Epithelial cell of prostate (primary cell): Measurements from ENCODE around the gene GNAZ.
A peak's percentile ranks its signal among the peaks of the same experiment; 100 is the strongest.

Experiments
- DNase-seq: peaks from one replicate; pipeline ENCODE4 v3.0.0-alpha.2; 2011; ENCODE audit warnings: low read depth, low spot score
- H3K27ac ChIP-seq: fragments of 450-650 bp; 2 replicates; pipeline ENCODE4 v1.5.1; 2017; ENCODE audit warnings: mild to moderate bottlenecking

Gene GNAZ

DNA sequence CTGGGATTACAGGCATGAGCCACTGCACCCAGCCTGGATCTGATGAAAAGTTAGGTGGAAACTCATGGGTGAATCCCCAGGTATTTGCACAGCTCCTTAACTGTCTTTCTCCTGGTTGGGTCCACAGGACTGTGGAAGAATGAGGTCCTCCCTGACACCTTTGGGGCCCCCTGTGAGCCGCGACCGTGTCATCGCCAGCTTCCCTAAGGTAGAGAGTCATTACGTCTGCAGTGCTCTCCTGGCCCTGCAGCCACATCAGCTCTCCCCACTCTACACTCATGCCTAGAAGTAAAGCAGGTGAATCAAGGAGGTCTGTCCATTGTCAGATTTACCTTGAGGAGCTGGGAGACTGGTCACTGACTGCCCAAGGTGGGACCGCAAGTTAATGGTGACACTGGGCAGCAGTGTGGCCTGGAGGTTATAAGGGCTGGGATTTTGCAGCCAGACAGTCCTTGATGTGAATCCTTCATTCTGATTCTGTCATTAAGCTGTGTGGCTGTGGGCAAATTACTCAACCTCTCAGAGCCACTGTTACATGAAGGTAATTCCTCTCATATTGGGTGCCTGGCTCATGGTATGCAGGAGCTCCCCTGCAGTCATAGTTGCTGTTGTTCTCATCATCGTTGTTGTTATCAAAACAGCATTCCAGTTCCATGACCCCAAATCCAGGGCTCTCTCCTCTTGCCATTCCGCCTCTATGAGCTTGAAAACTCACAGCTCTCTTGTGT, 76.3 kb downstream of the GNAZ start:
- DNase-seq, result no peak
- no peak overlapping the region for H3K27ac ChIP-seq

DNA sequence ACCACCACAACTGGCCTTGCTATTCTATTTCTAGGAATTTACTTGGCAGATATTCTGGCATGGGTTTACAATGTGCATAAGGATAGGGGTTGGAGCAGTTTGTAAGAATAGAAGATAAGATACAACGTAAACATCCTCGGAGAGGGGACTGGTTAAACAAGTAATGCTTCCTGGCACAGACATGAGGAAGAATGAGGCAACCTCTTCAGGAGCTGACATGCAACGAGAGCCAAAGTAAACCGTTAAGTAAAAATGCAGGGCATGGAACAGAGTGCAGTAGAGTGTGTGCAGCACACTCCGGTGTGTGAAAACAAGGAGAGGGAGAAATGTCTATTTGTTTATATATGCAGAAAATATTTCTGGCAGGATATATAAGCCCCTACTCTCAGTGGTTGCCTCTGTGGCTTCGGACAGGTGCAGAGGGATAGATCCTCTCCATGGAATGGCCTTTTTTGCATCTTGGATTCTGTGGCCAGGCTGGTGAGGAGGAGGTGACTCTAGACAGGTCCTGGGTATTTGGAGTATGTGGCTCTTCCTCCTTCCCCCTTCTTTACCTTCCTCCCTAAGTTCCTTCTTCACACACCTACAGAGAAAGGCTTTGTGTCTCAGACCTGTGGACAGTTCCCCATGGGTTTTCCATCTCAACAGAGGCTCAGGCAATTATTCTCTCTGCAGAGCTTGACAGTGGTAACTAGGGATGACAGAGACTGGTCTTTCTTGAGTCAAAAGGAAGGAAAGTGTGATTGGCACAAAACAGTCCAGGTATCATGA, 77.5 kb downstream of the GNAZ start:
- peak; percentile 73 for DNase-seq
- H3K27ac ChIP-seq, result peak overlapping the region; percentile 11

DNA sequence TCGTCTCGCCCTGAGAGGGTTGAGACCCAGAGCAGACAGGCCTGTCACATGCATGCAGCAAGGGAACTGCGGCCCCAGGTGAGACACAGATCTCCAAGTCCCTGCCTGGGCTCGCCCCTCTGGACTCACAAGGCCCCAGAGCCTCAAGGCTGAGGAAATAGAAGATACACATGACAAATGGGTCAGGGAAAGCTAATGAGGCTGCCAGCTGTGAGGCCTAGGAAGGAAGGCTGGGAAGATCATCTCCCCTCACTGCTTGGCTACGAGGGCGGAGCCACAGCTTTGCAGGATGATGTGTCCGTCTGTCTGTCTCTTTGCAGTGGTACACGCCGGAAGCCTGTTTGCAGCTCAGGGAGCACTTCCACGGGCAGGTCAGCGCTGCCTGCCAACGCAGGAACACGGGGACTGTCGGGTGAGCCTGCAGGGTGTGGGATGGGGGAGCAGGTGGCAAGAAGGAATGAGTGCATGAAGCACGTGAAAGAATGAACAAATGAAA, 79.5 kb downstream of the GNAZ start:
- no peak for DNase-seq
- no peak overlapping the region for H3K27ac ChIP-seq

DNA sequence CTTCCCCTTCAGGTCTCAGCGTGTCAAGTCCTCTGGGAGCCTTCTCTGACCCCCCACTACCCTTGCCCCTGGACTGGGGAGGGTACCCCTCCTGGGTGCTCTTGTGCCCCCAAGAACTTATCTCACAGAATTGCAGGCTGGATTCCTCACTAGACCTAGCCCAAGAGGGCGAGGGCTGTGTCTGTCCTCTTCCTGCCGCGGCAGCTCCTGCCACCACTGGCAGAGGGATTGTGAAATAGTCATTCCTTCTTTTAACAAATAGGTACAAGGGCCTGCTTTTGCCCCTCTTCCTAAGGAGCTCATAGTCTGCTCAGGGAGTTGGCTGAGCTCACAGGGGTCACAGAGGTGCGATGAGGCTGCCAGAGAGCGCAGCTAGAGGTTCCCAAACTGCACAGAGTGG, 80.4 kb downstream of the GNAZ start:
- DNase-seq, result no peak
- no peak overlapping the region for H3K27ac ChIP-seq

DNA sequence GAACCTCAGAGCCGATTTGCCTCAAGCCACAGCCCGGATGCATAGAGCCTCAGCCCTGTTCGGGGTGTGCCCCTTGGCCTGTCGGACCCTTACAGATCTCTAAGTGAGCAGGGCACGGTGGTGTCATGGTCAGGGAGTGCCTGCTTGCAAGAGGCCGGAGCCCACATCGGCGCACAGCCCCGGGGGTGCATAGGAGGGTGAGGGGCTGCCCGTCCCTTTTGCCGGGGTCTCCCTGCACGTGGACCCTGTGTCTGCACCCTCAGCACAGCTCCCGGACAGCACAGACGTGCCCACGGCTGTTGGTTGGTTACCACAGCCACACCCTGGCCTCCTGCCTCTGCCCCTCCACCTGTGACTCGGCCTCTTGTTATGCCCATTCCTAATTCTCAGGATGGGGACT, 81.5 kb downstream of the GNAZ start:
- no peak for DNase-seq
- H3K27ac ChIP-seq, result no peak overlapping the region

DNA sequence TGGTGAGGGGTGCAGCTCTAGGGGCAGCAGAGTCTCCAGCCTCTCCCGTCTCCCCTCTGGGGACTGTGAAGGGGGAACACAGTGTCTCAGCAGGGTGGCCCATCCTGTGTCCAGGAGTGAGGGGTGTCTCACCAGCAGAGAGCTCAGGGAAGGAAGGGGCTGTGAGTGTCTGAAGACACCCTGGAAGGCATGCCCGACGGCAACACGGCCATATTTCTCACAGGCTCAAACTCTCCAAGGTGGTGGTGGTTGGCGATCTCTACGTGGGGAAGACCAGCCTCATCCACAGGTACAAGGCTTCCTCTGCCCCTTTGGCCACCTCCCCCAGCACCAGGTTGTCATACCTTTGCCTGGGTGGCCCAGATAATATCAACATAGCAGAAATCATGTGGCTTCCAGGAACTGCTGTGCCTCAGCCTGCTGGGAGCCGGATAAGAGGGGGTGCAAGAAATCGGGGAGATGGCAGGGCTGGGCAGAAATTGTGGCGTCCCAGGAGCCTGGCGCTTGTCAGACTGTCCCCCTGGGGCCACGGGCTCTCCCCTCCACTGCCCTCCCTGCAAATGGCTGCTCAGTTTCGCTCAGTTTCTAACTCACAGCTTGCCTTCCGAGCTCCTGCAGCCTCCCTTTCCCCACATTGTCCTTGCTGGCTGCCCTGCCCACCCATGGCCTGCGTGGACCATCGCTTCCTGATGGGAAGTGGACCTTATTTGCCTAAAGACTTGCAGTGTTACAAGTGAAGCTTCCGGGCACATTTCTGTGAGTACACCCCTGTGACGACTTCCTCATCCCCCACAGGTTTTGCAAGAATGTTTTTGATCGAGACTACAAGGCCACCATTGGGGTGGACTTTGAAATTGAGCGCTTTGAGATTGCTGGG, 82.2 kb downstream of the GNAZ start:
- no peak overlapping the region for H3K27ac ChIP-seq
- no peak for DNase-seq

DNA sequence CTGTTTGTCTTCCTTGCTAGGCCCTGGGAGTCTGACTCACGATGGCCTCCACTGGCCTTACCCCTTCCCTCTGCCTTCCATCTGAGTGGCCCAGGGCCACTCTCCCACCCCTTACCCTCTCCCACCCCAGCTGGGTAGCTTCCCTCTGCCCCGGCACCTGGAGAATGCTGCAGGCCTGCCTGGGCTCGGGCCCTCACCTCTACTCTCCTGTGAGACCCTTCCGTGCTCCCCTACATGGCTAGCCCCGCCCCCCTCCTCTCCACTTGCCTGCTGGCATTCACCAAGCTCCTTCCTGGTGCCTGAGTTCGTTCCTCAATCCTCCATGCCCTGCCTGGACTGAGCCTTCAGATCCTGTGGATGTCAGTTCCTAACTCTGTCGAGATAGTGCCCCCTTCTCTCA, 83.7 kb downstream of the GNAZ start:
- H3K27ac ChIP-seq, result no peak overlapping the region
- no peak for DNase-seq

DNA sequence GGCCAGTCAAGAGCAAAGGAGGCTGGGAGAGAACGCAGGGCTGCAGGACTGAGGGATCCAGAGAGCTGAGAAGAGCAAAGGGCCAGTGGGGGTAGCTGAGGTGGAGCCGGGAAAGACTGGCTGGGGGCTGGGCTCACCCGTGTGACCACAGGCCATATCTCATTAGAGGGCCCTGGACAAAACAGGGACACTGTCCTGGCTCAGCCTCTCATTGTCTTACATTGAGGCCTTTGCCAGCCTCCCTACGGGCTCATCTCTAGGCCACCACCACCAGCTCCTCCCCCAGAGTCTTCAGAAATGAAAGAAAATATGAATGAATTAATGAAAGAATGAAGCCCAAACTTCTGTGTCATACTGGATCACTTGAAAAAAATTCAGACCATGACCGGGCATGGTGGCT, 84.1 kb downstream of the GNAZ start:
- DNase-seq, result no peak
- no peak overlapping the region for H3K27ac ChIP-seq

DNA sequence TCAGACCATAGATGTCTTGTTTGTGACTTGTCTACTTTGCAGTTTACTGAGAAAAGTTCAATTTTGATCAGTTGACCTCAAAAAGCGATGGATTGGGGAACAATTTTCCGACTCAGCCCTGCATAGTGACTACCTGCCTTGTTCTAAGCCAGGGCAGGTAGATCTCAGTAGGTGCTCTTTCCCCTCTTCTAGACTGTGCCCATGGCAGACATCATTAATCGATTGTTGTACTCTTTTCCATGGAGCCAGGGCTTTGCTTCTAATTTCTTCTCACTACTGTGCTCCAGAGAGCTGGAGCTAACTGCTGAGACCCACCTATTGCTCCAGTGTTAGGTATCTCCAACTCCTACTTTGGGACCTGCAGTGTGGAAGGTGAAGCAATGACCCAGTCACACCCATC, 84.8 kb downstream of the GNAZ start:
- H3K27ac ChIP-seq, result no peak overlapping the region
- no peak for DNase-seq

DNA sequence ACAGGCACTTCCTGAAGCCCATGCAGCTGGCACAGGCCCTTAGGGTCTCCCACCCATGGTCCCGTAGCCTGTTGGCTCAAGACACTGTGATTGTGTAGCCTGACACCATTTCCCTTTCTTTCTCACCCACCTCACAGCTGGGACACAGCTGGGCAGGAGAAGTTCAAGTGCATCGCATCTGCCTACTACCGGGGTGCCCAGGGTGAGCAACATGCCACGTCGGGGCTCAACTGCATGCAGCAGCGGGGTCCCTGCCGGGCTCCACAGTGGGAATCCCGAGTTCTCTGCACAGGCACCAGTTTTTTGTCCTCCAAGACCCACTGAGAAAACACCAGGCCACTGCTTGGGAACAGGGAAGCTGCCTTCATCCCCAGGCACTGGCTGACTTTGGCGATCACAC, 85.5 kb downstream of the GNAZ start:
- DNase-seq, result no peak
- H3K27ac ChIP-seq, result no peak overlapping the region

DNA sequence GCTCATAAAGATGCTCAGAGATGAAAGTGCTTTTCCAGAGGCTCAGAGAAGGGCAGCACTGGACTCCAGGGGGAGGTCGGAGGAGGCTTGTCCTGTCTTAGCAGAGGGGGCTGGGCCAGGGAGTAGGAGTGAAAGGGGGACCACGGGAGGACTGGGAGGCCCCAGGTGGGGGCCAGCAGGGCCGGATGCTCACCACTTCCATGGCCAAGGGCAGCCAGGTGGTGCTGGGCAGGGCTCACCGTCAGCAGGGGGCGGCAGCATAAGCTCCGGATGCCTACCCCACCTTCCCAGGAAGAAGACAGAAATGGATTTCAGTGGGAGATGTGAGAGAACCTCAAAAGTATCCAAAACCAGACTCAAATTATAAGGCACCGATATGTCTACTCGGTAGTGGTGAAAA, 86.0 kb downstream of the GNAZ start:
- DNase-seq, result no peak

DNA sequence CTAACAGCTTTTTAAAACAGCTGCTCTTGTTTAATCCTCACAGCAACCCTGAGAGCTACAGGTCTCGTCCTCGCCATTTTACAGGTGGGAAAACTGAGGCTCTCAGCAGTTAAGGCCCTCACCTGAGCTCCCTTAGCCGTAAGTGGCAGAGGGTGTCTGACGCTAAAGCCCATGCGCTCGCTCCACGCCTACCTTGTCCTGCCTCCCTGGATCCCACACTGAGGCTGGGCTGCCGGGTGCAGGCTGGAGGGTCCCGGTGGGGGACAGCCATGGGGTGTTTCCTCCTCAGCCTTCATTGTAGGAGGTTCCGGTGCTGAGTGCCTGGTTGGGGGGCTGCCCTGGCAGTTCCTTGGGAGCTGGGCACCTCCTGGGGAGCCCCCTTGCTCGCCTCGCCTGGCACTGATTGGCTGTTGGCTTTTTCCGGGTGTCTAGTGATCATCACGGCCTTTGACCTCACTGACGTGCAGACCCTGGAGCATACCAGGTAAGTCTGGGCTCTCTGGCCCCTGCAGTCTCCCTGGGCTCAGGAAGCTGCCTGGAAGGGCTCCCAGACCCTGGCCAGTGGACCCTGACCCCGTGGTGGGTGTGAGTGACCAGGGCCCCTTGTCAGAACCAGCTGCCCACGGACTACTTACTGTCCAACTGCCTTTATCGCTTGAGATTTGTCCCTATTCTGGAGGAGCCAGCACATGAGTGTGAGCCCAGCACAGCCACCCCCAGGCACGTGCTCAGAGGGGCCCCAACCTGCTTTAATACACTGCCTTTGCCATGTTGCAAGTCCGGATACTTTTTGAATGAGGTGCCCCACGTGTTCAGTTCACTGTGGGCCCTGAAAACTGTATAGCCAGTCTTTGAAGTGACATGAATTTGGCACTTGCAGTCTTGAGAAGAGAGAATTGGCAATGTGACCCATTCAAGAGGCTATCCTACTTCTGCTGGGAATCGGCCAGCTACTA, 87.5 kb downstream of the GNAZ start:
- no peak overlapping the region for H3K27ac ChIP-seq
- no peak for DNase-seq

More for the DNA sequence above, 86.0 kb downstream of the GNAZ start:
- H3K27ac ChIP-seq, result no peak overlapping the region

DNA sequence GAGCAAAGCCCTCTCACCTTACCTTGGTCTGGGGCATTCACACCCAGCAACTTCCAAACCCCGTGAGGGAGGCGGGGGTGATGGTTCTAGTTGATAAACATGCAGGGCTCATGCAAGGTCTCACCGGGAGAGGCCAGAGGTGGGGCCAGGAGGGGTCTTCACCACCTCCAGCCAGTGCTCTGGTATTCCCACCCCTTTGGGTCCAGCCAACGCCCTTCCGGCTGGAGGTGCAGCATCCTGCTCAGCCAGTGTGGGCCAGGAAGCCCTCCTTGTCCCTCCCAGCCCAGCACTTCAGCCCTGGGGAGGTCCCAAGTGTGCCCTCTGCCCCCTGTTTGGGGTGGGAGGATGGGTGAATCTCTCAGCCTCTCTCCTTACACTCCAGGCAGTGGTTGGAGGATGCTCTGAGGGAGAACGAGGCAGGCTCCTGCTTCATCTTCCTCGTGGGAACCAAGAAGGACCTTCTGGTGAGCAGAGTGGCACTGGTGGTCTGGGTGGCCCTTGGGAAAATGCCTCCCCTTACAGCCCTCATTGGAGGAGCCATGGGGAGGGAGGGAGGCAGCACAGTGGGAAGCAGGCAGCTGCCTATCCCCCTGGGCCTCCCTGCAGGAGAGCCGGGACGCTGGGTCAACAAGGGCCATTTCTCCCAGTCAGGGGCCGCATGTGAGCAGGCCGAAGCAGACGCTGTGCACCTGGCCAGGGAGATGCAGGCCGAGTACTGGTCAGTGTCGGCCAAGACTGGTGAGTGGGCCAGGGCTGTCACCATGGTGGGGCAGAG, 88.4 kb downstream of the GNAZ start:
- no peak for DNase-seq
- H3K27ac ChIP-seq, result no peak overlapping the region

DNA sequence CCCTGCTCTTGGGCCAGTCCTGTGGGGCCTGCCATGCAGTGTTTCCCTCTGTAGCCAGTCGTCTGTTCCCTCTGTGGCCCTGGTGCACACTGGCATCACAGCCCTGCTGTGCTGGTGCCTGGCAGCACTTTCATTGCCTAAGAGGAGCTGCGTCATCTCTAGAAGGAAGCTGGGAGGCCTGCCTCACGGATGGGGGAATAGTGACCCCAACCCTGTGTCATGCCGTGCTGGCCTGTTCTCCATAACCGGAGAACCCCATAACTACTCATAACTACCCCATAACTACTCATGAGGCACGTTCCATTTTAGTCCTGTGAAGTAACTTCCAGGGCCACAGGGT, 88.9 kb downstream of the GNAZ start:
- no peak overlapping the region for H3K27ac ChIP-seq
- DNase-seq, result no peak

DNA sequence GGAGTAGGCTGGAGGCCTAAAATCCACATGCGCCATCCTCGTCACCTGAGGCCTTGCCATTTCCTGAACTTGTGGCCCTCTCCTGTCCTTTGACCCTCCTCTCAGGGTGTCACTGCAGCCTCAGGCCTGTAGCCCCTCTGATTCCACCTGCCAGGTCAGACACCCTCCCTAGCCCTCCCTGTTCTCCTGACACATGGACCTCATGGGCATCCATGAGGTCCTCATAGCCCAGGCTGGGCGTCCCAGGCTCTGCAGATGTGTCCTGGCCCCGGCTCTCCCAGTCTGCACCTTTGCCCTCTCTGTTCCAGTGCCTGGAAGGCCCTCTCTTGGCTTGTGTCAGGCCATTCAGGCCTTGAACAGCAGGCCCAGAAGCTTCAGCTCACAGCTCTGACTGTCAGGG, 90.7 kb downstream of the GNAZ start:
- no peak for DNase-seq
- H3K27ac ChIP-seq, result no peak overlapping the region

DNA sequence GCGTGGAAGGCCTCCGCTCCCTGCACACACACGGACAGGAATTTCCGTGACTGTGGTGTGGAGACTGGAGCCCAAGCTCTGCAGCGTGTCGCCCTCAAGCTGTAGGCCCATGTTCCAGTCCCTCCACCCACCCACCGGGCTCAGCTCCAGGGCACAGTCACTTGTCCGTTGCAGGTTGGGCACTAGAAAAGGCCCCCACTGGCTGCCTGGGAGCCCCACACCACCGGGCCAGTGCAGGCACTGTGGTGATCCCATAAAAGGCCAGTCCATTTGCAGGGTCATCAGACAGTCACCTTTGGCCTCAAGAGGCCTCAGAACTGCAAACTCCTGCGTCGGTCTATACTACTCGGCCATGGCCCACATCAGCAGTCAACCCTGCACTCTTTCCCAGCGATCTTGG, 91.3 kb downstream of the GNAZ start:
- H3K27ac ChIP-seq, result no peak overlapping the region
- DNase-seq, result no peak

DNA sequence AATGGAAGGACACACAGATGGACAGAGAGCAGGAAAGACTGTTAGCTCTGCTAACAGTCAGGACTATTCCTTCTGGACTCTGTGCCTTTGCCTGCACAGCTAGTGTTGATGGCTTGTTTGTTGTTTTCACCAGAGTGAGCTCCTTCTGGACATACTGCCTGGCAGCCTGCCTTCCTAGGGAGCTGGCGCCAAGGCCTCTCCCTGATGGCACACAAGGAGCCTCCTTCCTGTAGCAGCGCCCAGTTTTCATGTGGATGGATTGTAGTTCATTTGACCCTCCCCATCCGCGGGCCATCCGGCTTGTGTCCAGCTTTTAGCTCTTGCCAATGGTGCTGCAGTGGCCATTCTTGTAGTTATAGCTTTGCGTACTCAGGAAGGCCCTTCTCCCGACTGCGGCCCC, 93.3 kb downstream of the GNAZ start:
- no peak for DNase-seq
- no peak overlapping the region for H3K27ac ChIP-seq

DNA sequence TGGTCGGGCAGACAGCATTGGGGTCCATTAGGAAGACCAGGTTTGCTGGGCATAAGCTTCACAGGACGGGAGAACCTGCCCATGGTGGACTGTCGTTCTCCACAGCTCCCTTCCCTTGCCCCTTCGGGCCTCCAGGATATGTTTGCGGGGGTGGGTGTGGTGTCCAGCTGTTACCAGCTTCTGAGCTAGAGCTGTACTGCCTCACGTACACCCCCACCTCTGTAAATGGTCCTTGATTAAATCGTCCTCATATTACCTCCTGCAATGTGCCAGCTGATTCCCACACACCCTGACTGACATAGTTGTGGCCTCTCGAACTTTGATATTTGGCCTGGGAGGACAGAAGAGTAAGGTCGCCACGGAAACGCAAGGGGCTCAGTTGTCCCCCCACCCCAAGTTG, 93.8 kb downstream of the GNAZ start:
- no peak for DNase-seq
- no peak overlapping the region for H3K27ac ChIP-seq
